HAP-1 (cell line): ENCODE measurements around the gene S100A11.
"Not testable (repeated sequence)": the region's sequence is repeated elsewhere in the genome, so short reads cannot be mapped to it uniquely, and the experiment has no call there.

ENCODE experiments used
- DNase-seq, 2 experiments: peaks; one replicate each; pipeline ENCODE4 v3.0.0-alpha.2; 2016 to 2020; ENCODE audit warnings: low spot score in 2 of 2
- H3K27me3 ChIP-seq: fragments of 250-450 bp; sonication (Bioruptor Pico); 2 replicates; pipeline ENCODE4 v1.5.1; 2020; ENCODE audit warnings: low read depth, mild to moderate bottlenecking, moderate library complexity
- H3K36me3 ChIP-seq: fragments of 250-450 bp; sonication (Bioruptor Pico); replicated peaks from 2 replicates; pipeline ENCODE4 v1.5.1; 2020; ENCODE audit warnings: mild to moderate bottlenecking
- H3K4me1 ChIP-seq: fragments of 250-450 bp; sonication (Bioruptor Pico); 2 replicates; pipeline ENCODE4 v1.5.1; 2020; ENCODE audit warnings: mild to moderate bottlenecking
- H3K4me3 ChIP-seq: fragments of 250-450 bp; sonication (Bioruptor Pico); 2 replicates; pipeline ENCODE4 v1.5.1; 2020; ENCODE audit warnings: mild to moderate bottlenecking, moderate library complexity
- H3K9me3 ChIP-seq: fragments of 250-450 bp; sonication (Bioruptor Pico); 2 replicates; pipeline ENCODE4 v1.5.1; 2020; ENCODE audit warnings: mild to moderate bottlenecking, moderate library complexity
- in situ Hi-C: fragments of 300-500 bp; cut with MboI; formaldehyde crosslinking; loops from 3 replicates; pipeline ENCODE4 v1.14.3; 2020; ENCODE audit warnings: low sequenced_read_pairs, inconsistent platforms, mixed read lengths

The S100A11 gene

DNA sequence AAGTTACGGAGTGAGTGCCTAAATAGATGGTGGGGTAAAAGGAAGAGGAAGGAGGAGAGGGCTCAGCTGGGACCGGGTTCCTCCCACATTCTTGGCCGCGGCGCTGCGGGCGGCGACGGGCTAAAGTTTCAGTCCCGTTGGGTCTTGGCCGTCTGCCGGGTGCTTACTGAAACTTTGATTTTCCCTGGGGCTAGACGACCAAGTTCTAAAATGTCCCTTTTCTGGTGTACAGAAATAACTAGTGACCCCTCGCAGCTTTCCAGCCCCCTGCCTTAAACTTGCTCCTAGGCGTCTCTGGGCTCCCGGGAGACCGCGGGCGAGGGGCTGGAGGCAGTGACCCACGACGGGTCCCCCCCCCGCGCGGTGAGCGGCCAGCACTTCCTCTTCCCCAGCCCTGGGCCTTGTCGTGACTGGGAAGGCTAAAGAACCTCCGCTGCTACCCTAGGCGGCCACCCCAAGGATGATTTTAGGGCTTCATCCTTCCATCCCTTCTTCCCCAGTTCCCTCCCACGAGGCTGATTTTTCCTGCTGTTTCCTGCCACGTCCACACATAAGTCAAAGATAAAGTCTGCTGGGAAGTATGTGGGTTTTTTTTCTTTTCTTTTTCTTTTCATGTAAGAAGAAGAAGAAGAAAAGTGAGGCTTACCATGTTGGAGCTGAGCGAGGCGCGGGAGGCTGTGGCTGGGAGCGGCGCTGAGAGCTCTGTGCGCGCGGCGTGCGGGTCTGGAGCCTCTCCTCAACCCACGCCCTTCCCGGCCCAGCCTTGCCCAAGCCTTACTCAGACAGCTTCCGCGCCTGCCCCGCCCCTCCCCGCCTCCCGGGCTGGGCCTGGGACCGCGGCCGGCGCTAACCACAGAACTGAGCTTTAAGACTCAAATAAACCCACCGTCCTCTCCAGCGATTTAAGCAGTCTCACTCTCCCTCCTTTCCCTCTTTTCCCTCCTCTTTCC, at the start of gene S100A11:
Gene S100A11, minus strand, starts transcription at position 738 of the 950 bp plus-strand sequence. Its CDS starts 89 bp downstream, at position 649.
- Histone ChIP-seq H3K4me3 (peak within 1 kb of the TSS; percentile 45), H3K4me1 (peaks cover 20% of the 10 kb centered on the region), H3K9me3 (no peaks in the 10 kb centered on the region), H3K36me3 (peaks cover 10% of the 10 kb centered on the region), H3K27me3 (peaks cover 22% of the 10 kb centered on the region)
- peak; percentile 50 to 91 for DNase-seq
- in situ Hi-C loops, result no loop called here

DNA sequence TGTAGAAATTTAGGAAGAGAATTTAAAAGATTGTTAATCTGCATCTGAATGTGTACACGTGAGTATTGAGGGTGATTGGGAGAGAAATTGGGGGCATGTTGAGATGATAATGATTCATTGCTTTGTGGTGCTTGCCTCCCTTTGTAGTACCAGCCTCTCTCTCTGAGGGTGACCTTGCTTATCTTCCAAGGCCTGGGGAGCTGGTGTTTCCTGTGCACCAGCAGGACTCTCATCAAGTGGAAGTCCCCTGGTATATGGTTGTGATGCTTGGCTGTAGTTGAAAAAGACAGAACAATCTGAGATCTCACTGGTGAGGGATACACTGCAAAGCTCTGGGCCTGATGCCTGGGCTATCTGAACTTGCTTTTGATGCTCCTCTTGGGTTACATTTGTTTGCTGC, 48.0 kb upstream of the S100A11 start:
- Histone ChIP-seq H3K9me3 (no peaks in the 10 kb centered on the region), H3K4me1 (no peaks in the 10 kb centered on the region), H3K4me3 (no peak overlapping the region), H3K36me3 (no peaks in the 10 kb centered on the region), H3K27me3 (no peaks in the 10 kb centered on the region; the same call in none of the 2 replicates)
- DNase-seq, result no peak
- in situ Hi-C loops, result no loop called here

DNA sequence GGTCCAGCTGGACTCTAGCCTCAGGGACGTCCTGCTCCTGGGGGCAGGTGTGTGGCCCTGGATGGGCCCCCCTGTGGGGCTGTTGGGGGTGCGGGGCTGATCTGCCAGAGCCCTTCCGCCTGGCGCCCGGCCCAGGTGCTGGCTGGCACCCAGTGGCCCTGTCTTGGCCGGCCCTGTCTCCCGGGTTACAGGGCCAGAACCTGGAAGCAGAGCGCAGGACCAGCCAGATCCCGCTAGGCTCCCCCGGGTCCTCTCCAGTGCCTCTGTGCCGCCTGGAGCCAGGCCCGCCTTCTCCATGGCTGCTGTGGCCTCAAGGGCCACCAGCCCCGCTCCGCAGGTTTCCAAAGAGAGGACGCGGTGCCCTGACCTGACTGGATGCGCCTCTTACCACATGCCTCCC, 44.2 kb upstream of the S100A11 start:
- H3K4me3 ChIP-seq, H3K9me3 ChIP-seq, H3K36me3 ChIP-seq, DNase-seq, H3K27me3 ChIP-seq, in situ Hi-C loops, H3K4me1 ChIP-seq: not testable (repeated sequence)

DNA sequence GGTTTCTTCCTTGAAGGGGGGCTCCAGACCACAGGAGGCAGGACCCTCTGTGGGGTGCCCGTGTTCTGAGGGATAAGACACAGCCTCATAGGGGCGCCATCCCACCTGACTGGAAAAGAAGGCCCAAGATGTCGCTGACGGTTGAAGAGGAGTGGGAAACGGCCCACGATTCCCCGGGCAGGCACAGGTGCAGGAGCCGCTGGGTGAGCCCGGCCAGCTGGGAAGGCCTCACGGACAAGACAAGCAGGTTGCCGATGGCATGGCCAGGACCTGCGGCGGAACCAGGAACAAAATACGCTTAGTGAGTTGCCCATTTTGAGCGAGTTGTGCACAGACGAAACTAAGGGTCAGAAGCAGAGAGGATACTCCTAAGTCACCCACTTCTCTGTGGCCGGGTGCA, 43.7 kb upstream of the S100A11 start:
- in situ Hi-C loops, H3K9me3 ChIP-seq, H3K27me3 ChIP-seq: not testable (repeated sequence)

DNA sequence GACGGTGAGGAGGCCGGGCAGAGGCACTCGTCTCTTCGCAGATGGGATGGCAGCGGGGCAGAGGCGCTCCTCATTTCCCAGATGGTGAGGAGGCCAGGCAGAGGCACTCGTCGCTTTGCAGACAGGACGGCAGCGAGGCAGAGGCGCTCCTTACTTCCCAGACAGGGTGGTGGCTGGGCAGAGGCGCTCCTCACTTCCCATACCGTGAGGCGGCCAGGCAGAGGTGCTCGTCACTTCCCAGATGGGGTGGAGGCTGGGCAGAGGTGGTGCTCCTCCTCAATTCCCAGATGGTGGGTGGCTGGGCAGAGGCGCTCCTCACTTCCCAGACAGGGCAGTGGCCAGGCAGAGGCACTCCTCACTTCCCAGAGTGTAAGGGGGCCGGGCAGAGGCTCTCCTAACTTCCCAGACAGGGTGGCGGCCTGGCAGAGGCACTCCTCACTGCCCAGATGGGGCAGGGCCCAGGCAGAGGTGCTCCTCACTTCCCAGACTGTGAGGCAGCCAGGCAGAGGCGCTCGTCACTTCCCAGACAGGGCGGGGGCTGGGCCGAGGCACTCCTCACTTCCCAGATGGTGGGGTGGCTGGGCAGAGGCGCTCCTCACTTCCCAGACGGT, 42.1 kb upstream of the S100A11 start:
- no peaks in the 10 kb centered on the region for H3K4me1 ChIP-seq
- no peaks in the 10 kb centered on the region for H3K36me3 ChIP-seq
- no peaks in the 10 kb centered on the region for H3K9me3 ChIP-seq
- in situ Hi-C loops, result no loop called here
- no peak for DNase-seq
- H3K27me3 ChIP-seq, result peaks cover 9% of the 10 kb centered on the region
- H3K4me3 ChIP-seq, result no peak overlapping the region

More for the DNA sequence above, 43.7 kb upstream of the S100A11 start:
- H3K4me1 ChIP-seq, H3K4me3 ChIP-seq, DNase-seq, H3K36me3 ChIP-seq: not testable (repeated sequence)

DNA sequence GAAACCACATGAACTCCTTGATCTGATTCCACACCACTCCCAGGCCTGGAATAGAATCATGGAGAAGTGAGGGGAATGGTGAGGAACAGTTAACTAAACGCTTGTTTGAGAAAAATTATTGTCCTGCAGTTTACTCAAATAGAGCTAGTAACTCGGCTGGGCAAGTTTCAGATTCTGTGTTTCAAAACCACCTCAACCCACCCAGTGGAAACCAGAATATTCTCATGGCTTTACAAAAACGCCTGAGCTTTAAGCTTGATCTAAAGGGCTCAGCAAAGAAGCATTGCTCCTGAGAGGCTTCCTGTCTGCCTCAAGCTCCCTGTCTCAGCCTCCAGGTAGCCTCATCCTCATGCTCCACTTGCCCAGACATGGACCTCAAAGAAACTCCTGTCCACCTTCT, 35.5 kb upstream of the S100A11 start:
- Histone ChIP-seq H3K27me3 (peaks cover 17% of the 10 kb centered on the region), H3K4me1 (no peaks in the 10 kb centered on the region), H3K4me3 (no peak overlapping the region), H3K9me3 (no peaks in the 10 kb centered on the region), H3K36me3 (no peaks in the 10 kb centered on the region)
- in situ Hi-C loops, result no loop called here
- DNase-seq, result no peak

DNA sequence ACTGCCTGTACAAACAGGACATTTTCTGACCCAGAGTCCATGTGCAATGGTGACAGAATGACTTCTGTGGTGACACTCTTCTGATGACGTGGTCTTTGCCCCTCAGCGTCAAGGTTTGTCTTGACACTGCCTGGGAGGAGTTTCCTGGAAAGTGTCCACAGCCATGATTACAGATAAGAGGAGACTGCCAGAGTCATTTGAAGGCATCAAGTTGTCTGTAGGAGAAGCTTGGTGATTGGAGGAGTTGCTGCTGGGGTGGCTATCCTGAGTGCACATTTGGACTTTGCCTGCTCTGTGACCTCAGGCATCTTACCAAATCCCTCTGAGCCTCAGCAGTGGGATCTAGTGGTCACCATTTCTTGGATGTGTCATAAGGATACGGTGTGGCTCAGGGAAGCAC, 34.3 kb upstream of the S100A11 start:
- peaks cover 17% of the 10 kb centered on the region for H3K27me3 ChIP-seq
- no peak overlapping the region for H3K4me3 ChIP-seq
- in situ Hi-C loops, result no loop called here
- H3K9me3 ChIP-seq, result no peaks in the 10 kb centered on the region
- H3K36me3 ChIP-seq, result no peaks in the 10 kb centered on the region
- H3K4me1 ChIP-seq, result no peaks in the 10 kb centered on the region
- no peak for DNase-seq

DNA sequence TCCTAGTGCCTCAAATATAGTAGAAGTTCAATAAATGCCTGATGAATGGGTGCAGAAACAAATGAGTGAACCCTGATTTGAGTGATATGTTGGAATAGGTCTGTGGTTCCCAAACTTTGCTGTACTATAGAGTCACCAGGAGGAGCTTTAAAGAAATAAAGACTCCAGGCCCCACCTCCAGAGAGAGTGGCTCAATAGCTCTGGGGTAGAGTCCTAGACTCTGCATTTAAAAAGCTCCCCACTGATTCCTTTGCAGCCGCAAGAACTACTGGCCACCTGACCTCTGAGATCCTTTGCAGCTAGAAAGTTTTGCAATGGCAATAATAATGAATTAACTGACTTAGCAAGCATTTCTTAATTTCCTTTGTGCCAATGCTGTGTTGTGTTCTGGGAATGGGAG, 31.1 kb upstream of the S100A11 start:
- Histone ChIP-seq H3K27me3 (peaks cover 10% of the 10 kb centered on the region), H3K36me3 (no peaks in the 10 kb centered on the region), H3K9me3 (no peaks in the 10 kb centered on the region), H3K4me1 (no peaks in the 10 kb centered on the region), H3K4me3 (no peak overlapping the region)
- in situ Hi-C loops, result loop anchor here (10.0 kb wide), 1 partner anchor 377 kb away; no protein-coding TSS in a partner anchor
- DNase-seq, result no peak

DNA sequence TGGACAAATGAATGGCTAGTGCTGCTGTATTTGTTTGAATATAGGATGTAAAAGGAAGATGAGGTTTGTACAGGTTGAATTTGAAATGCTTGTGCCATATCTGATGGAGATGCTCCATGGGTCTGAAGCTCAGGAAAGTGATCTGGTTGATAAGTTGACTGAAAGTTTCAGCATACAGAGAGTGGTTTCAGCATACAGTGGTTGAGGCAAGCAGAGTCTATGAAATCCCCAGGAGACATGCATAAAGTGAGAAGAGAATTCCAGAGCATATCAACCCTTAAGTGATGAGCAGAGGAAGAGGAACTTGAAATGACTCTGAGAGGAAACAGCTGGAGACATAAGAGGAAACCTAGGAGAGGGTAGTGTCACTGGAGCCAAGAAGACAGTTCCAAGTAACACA, 30.3 kb upstream of the S100A11 start:
- no peaks in the 10 kb centered on the region for H3K36me3 ChIP-seq
- peaks cover 8% of the 10 kb centered on the region for H3K27me3 ChIP-seq
- no peaks in the 10 kb centered on the region for H3K9me3 ChIP-seq
- no peaks in the 10 kb centered on the region for H3K4me1 ChIP-seq
- H3K4me3 ChIP-seq, result no peak overlapping the region
- in situ Hi-C loops, result loop anchor here (10.0 kb wide), 1 partner anchor 378 kb away; no protein-coding TSS in a partner anchor
- DNase-seq, result no peak

DNA sequence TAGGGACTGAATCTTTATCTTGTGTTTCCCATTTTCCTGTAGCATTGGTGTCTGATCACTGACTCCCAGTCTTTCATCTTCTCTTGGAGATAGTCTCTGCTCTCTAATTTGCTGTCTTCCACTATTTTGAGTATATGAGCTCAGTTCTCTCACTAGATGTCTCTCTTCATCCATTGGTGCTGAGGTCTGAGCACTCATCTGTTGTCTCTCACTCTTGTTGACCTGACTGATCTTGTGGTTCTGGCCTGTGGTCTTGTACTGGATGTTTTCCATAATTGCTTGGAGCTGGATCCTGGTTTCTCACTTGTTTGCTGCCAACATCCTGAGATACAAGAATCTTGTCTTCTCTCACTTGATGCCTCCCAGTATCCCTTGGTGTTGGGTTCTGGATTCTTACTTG, 25.1 kb upstream of the S100A11 start:
- in situ Hi-C loops, result loop anchor here (10.0 kb wide), 1 partner anchor 383 kb away; no protein-coding TSS in a partner anchor
- Histone ChIP-seq H3K4me3 (no peak overlapping the region), H3K27me3 (peaks cover 11% of the 10 kb centered on the region; the same call in 1 of the 2 replicates), H3K4me1 (no peaks in the 10 kb centered on the region), H3K36me3 (no peaks in the 10 kb centered on the region), H3K9me3 (no peaks in the 10 kb centered on the region)
- no peak for DNase-seq

DNA sequence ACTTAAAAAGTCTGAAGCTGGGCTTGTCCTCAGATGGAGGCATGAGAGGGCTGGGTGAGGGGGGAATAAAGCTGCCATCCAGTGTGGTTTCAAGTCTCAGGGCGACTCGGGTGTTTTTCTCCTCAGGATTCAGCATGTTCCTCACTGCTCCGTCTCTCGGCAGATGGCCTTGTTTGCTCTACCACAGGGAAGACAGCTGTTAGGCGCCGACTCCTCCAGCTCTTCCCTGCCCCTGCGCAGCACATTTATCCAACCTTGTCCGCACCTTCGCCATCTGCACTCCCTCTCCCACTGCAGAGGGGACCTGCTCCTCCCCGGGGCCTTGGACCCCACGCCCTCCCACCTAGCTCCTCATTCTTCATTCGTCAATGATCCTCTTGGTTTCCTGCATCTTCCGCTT, 16.6 kb upstream of the S100A11 start:
- Histone ChIP-seq H3K9me3 (no peaks in the 10 kb centered on the region), H3K27me3 (peaks cover 44% of the 10 kb centered on the region), H3K36me3 (no peaks in the 10 kb centered on the region), H3K4me3 (no peak overlapping the region), H3K4me1 (peaks cover 5% of the 10 kb centered on the region)
- DNase-seq, result no peak
- in situ Hi-C loops, result loop anchor here (10.0 kb wide), 1 partner anchor 131 kb away; no protein-coding TSS in a partner anchor

DNA sequence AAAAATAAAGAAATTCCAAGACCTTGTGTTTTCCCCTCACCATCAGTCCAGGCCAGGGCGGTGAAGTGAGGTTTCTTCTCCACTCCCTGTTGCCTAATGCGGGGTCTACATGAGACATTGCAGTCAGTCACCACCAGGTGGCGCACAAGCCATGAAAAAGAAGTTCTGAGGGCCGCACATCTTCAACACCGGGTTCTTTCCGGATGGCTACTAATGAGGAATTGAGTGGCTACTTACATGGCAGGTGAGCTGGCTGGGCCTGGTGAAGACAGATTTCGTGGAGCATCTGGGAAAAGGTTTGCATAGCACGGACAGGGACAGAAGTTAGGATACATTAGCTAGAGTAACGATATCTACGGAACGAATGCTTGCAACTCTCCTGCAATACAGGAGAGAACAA, 15.8 kb upstream of the S100A11 start:
- peaks cover 38% of the 10 kb centered on the region for H3K27me3 ChIP-seq
- in situ Hi-C loops, result loop anchor here (10.0 kb wide), 1 partner anchor 132 kb away; no protein-coding TSS in a partner anchor

DNA sequence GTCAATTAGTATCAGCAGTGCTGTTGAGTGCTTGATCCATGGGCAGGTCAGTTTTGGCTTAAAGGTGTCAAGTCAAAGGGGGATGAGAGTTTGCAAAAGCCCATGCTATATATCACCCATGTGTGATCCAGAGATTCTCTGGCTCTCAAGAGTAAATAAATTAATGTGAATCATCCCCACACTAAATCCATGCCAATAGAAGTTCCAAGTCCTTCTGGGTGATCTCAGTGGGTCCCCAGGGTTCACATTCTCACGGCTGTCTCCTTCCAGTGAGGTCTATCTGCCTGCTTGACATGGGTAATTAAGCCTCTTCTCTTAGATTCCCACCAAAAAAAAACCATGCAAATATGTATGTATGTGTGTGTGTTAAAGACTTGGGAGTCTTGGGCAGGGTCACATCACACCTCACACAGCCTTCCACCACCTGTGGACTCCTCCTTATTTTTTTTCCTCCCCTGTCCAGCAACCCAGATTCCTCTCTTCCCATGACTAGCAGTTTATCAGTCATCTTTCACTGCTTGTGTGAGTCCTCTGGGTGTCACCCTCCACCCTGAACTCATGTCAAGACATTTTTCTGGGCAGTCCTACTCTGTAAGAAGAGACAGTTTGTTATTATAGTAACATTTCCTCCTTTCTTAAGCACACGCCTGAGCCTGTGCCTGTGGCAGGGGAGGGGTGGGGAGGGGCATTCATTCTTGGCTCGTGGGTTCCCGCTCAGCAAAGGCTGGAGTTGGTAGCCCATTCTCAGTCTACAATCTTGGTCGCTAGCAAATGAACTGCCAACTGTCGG, 14.3 kb upstream of the S100A11 start:
- Histone ChIP-seq H3K36me3 (no peaks in the 10 kb centered on the region), H3K27me3 (peaks cover 38% of the 10 kb centered on the region), H3K4me1 (peaks cover 16% of the 10 kb centered on the region), H3K4me3 (no peak overlapping the region), H3K9me3 (no peaks in the 10 kb centered on the region)
- in situ Hi-C loops, result loop anchor here (10.0 kb wide), 1 partner anchor 134 kb away; no protein-coding TSS in a partner anchor
- DNase-seq, result no peak

More for the DNA sequence above, 15.8 kb upstream of the S100A11 start:
- Histone ChIP-seq H3K4me1 (peaks cover 13% of the 10 kb centered on the region), H3K4me3 (no peak overlapping the region), H3K36me3 (no peaks in the 10 kb centered on the region), H3K9me3 (no peaks in the 10 kb centered on the region)
- peak; percentile 58 to 88 for DNase-seq
